ENCODE results near the gene PSMD2.

DNA sequence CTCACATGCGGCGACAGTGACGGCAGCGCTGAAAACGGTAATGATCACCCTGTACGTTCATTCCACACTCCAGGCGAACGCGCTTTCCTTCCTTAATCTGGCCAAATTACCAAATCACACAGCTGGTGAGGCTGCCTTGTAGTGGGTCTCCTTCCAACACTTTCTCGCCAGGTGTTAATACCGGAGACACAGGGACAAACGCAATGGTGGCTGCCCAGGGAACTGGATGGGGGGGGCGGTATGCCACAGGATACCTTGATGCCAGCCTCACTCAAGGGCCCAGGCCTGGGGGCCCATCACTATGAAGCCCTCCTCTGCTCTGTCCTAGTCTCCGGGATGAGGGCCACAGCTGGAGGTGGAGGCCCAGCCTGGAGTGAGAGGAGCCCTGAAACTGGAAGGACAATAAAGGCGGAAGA lies 36.3 kb upstream of the PSMD2 start:
- no peak for TF ChIP-seq GATA2 (IDR thresholded peaks at IDR 0.05; ENCODE audit: low read depth, low read length)
- no peak for TF ChIP-seq GATA3 (IDR thresholded peaks at IDR 0.05; ENCODE audit: low read depth, low read length)
